H9 (cell line): Measurements from ENCODE around the gene KCNIP4. TPM values are rescaled to one million over a fixed set of nuclear protein-coding genes. Genes with fewer than 3 reads are reported as not detected.

ENCODE experiments used
- DNase-seq: peaks from one replicate; pipeline ENCODE4 v3.0.0-alpha.2; 2017
- H2AFZ ChIP-seq: one replicate; pipeline ENCODE4 v1.6.1; 2013; ENCODE audit warnings: mild to moderate bottlenecking, low read length, control low read depth, moderate library complexity
- H2AK5ac ChIP-seq: 2 replicates; pipeline ENCODE4 v1.6.1; 2013; ENCODE audit warnings: low read length, control low read depth, mixed read lengths; ENCODE audit not compliant: insufficient read length
- H2BK120ac ChIP-seq: one replicate; pipeline ENCODE4 v1.6.1; 2013; ENCODE audit warnings: low read depth, mild to moderate bottlenecking, low read length, control low read depth, inconsistent platforms; ENCODE audit not compliant: poor library complexity, severe bottlenecking
- H2BK12ac ChIP-seq: 2 replicates; pipeline ENCODE4 v1.6.1; 2013; ENCODE audit warnings: low read length, control low read depth, mixed read lengths, low read depth; ENCODE audit not compliant: insufficient read length
- H2BK15ac ChIP-seq: 2 replicates; pipeline ENCODE4 v1.6.1; 2013; ENCODE audit warnings: low read depth, low read length, control low read depth
- H2BK20ac ChIP-seq: one replicate; pipeline ENCODE4 v1.6.1; 2013; ENCODE audit warnings: low read depth, mild to moderate bottlenecking, low read length, control low read depth, inconsistent platforms; ENCODE audit not compliant: poor library complexity, severe bottlenecking
- H2BK5ac ChIP-seq: 2 replicates; pipeline ENCODE4 v1.6.1; 2013; ENCODE audit warnings: low read length, control low read depth, mixed read lengths; ENCODE audit not compliant: insufficient read length
- H3K14ac ChIP-seq: 2 replicates; pipeline ENCODE4 v1.6.1; 2013; ENCODE audit warnings: low read length, control low read depth; ENCODE audit not compliant: insufficient read depth
- H3K18ac ChIP-seq: 2 replicates; pipeline ENCODE4 v1.6.1; 2013; ENCODE audit warnings: low read depth, mild to moderate bottlenecking, mixed read lengths, low read length, control low read depth; ENCODE audit not compliant: insufficient read length
- H3K23ac ChIP-seq: 2 replicates; pipeline ENCODE4 v1.6.1; 2013; ENCODE audit warnings: low read length, control low read depth, mixed read lengths, low read depth; ENCODE audit not compliant: insufficient read length
- H3K23me2 ChIP-seq: 2 replicates; pipeline ENCODE4 v1.6.1; 2013; ENCODE audit warnings: low read depth, mild to moderate bottlenecking, mixed read lengths, low read length, control low read depth; ENCODE audit not compliant: insufficient read length, poor library complexity, severe bottlenecking
- H3K27ac ChIP-seq: 2 replicates; pipeline ENCODE4 v1.5.1; 2013; ENCODE audit warnings: low read length, control low read depth, mixed read lengths, low read depth; ENCODE audit not compliant: insufficient read length
- H3K27me3 ChIP-seq: 2 replicates; pipeline ENCODE4 v1.6.1; 2013; ENCODE audit warnings: low read length, control low read depth, inconsistent platforms; ENCODE audit not compliant: insufficient read depth
- H3K4ac ChIP-seq: 2 replicates; pipeline ENCODE4 v1.6.1; 2013; ENCODE audit warnings: low read depth, mild to moderate bottlenecking, control low read depth, inconsistent platforms, low read length, moderate library complexity
- H3K4me1 ChIP-seq: 2 replicates; pipeline ENCODE4 v1.6.1; 2013; ENCODE audit warnings: low read length, control low read depth, inconsistent platforms; ENCODE audit not compliant: insufficient read depth
- H3K4me2 ChIP-seq: 2 replicates; pipeline ENCODE4 v1.6.1; 2013; ENCODE audit warnings: low read length, control low read depth, mixed read lengths; ENCODE audit not compliant: insufficient read length, insufficient read depth
- H3K56ac ChIP-seq: 2 replicates; pipeline ENCODE4 v1.6.1; 2013; ENCODE audit warnings: low read depth, mild to moderate bottlenecking, mixed read lengths, low read length, control low read depth; ENCODE audit not compliant: insufficient read length
- H3K79me1 ChIP-seq: 2 replicates; pipeline ENCODE4 v1.6.1; 2013; ENCODE audit warnings: low read depth, mild to moderate bottlenecking, moderate library complexity, low read length, control low read depth, inconsistent platforms; ENCODE audit not compliant: insufficient read depth, poor library complexity, severe bottlenecking
- H3K79me2 ChIP-seq: 2 replicates; pipeline ENCODE4 v1.6.1; 2013; ENCODE audit warnings: low read length, control low read depth, inconsistent platforms; ENCODE audit not compliant: insufficient read depth
- H3K9ac ChIP-seq: 2 replicates; pipeline ENCODE4 v1.6.1; 2013; ENCODE audit warnings: low read length, control low read depth, mixed read lengths; ENCODE audit not compliant: insufficient read length; ENCODE audit errors: extremely low read depth
- H3K9me3 ChIP-seq: one replicate; pipeline ENCODE4 v1.6.1; 2013; ENCODE audit warnings: low read depth, low read length, inconsistent platforms; ENCODE audit not compliant: control insufficient read depth
- H3T11ph ChIP-seq: one replicate; pipeline ENCODE4 v1.6.1; 2013; ENCODE audit warnings: mild to moderate bottlenecking, low read length, control low read depth, inconsistent platforms
- H4K20me1 ChIP-seq: one replicate; pipeline ENCODE4 v1.6.1; 2013; ENCODE audit not compliant: control insufficient read depth, insufficient read length, insufficient read depth
- H4K5ac ChIP-seq: 2 replicates; pipeline ENCODE4 v1.6.1; 2013; ENCODE audit warnings: low read depth, mild to moderate bottlenecking, mixed read lengths, low read length, control low read depth; ENCODE audit not compliant: insufficient read length
- H4K8ac ChIP-seq: replicated peaks from 2 replicates; pipeline ENCODE4 v1.6.1; 2013; ENCODE audit warnings: low read length, control low read depth, mixed read lengths, low read depth; ENCODE audit not compliant: insufficient read length
- H4K91ac ChIP-seq: 2 replicates; pipeline ENCODE4 v1.6.1; 2013; ENCODE audit warnings: low read depth, mild to moderate bottlenecking, moderate library complexity, mixed read lengths, low read length, control low read depth; ENCODE audit not compliant: insufficient read length
- H3K27ac Mint-ChIP-seq, 3 experiments: 2 replicates in 2 of 3; 3 replicates in 1 of 3; pipeline ENCODE4 v1.8.0; 2020 to 2021; ENCODE audit warnings: mixed read lengths in 3 of 3, mild to moderate bottlenecking in 1 of 3, moderate library complexity in 1 of 3
- H3K27me3 Mint-ChIP-seq: 2 replicates; pipeline ENCODE4 v1.8.0; 2021; ENCODE audit warnings: low read depth, mild to moderate bottlenecking, moderate library complexity, mixed read lengths
- H3K36me3 Mint-ChIP-seq, 3 experiments: 2 replicates in 2 of 3; 3 replicates in 1 of 3; pipeline ENCODE4 v1.8.0; 2020 to 2021; ENCODE audit warnings: low read depth in 3 of 3, mixed read lengths in 3 of 3; ENCODE audit not compliant: insufficient read depth in 1 of 3
- H3K4me1 Mint-ChIP-seq, 2 experiments: 2 replicates each; pipeline ENCODE4 v1.8.0; 2020; ENCODE audit warnings: mixed read lengths in 2 of 2
- H3K4me3 Mint-ChIP-seq, 2 experiments: 2 replicates in 1 of 2; 3 replicates in 1 of 2; pipeline ENCODE4 v1.8.0; 2020 to 2021; ENCODE audit warnings: mild to moderate bottlenecking in 2 of 2, mixed read lengths in 2 of 2, moderate library complexity in 1 of 2
- H3K9me3 Mint-ChIP-seq, 2 experiments: 2 replicates in 1 of 2; 3 replicates in 1 of 2; pipeline ENCODE4 v1.8.0; 2020; ENCODE audit warnings: mild to moderate bottlenecking in 2 of 2, mixed read lengths in 2 of 2, moderate library complexity in 1 of 2
- CTCF ChIP-seq: fragments of 200-600 bp; sonication (generic); conservative IDR thresholded peaks from 3 replicates; pipeline ENCODE4 v1.8.0; 2021; ENCODE audit warnings: antibody characterized with exemption, mild to moderate bottlenecking
- WGBS: extraction: QIAGEN DNeasy Blood & Tissue Kit; methylation state at CpG from one replicate; pipeline ENCODE4 v1.1.7; 2013; ENCODE audit warnings: missing lambda C conversion rate, low lambda C conversion rate, mixed read lengths; ENCODE audit not compliant: insufficient read length; ENCODE audit errors: extremely low coverage; 5-methylcytosine and 5-hydroxymethylcytosine counted together
- total RNA-seq: library from RNA; stranded (reverse); gene quantifications from 2 replicates; pipeline ENCODE4 v1.2.1, GENCODE V29; 2021

The KCNIP4 gene
- total RNA-seq, 1 experiment from 2014 or later: not detected

- peaks cover 0 to 4% (median 0%) of the 10 kb centered on the region in 3 experiments; a peak in 1 of 7 replicates for H3K36me3 Mint-ChIP-seq
- no peak overlapping the region for H2BK15ac ChIP-seq
- H3K27me3 ChIP-seq: no peaks in the 10 kb centered on the region
- H3K9me3 ChIP-seq: no peaks in the 10 kb centered on the region
- no peaks in the 10 kb centered on the region for H3K79me1 ChIP-seq
- no peak overlapping the region for H2BK12ac ChIP-seq
- no peak overlapping the region for H2AK5ac ChIP-seq
- H4K5ac ChIP-seq: no peak overlapping the region
- no peak overlapping the region for H3K14ac ChIP-seq
- no peak overlapping the region for H3K4ac ChIP-seq
- H3K27ac Mint-ChIP-seq: no peak overlapping the region
- H3K27me3 Mint-ChIP-seq: 0 out of 2 replicates have a peak, but pooled peaks cover 2% of the 10 kb centered on the region
- H3K4me2 ChIP-seq: no peak overlapping the region
- H3K18ac ChIP-seq: no peak overlapping the region
- no peak for DNase-seq
- no peak overlapping the region for H2BK5ac ChIP-seq
- no peak overlapping the region for H3K27ac ChIP-seq
- no peak overlapping the region for H3K23ac ChIP-seq
- no peak overlapping the region for H2BK20ac ChIP-seq
- H3K56ac ChIP-seq: no peak overlapping the region
- H4K8ac ChIP-seq: no peak overlapping the region
- H2AFZ ChIP-seq: no peak overlapping the region
- H4K20me1 ChIP-seq: no peaks in the 10 kb centered on the region
- no peak overlapping the region for H3K4me3 Mint-ChIP-seq
- no peaks in the 10 kb centered on the region for H3K79me2 ChIP-seq
- H3K4me1 ChIP-seq: no peaks in the 10 kb centered on the region
- WGBS: no CpG with 5 or more reads among the region's 2 CpGs
- no peak overlapping the region for H3T11ph ChIP-seq
- no peak overlapping the region for H4K91ac ChIP-seq
- no peak overlapping the region for H3K9ac ChIP-seq
- no peak for TF ChIP-seq CTCF
- H3K23me2 ChIP-seq: no peaks in the 10 kb centered on the region
- peaks cover 3% of the 10 kb centered on the region in 2 experiments; a peak in 3 of 5 replicates for H3K9me3 Mint-ChIP-seq
- H3K4me1 Mint-ChIP-seq: no peaks in the 10 kb centered on the region
- no peak overlapping the region for H2BK120ac ChIP-seq
These were observed 721.7 kb downstream of the KCNIP4 start for GRCh38 chr4:21226637-21227538.
